ENCODE results near the gene CDKN1C. TPM values are rescaled to one million over a fixed set of nuclear protein-coding genes. Genes with fewer than 3 reads are reported as not detected.
A peak's percentile ranks its signal among the peaks of the same experiment; 100 is the strongest.

Gene CDKN1C
- total RNA-seq, 1 donor from 2014 or later, result 140 TPM

GRCh38 chr11:2902784-2903671 lies 17.5 kb upstream of the CDKN1C start:
- Mint-ChIP-seq H3K36me3 (peaks cover 4% of the 10 kb centered on the region), H3K27ac (peak overlapping the region; percentile 31), H3K4me1 (ENCODE audit: unreplicated experiment) (peaks cover 14% of the 10 kb centered on the region), H3K27me3 (peaks cover 3% of the 10 kb centered on the region), H3K4me3 (peak overlapping the region; percentile 77), H3K9me3 (no peaks in the 10 kb centered on the region)
- no peak for TF ChIP-seq CTCF (conservative IDR thresholded peaks at IDR 0.05)
- no peak for DNase-seq (ENCODE audit: extremely low spot score, unreplicated experiment)

- H3K27ac Mint-ChIP-seq, result peak overlapping the region; percentile 31
- TF ChIP-seq CTCF (conservative IDR thresholded peaks at IDR 0.05), result no peak
- H3K4me1 Mint-ChIP-seq (ENCODE audit: unreplicated experiment), result peaks cover 14% of the 10 kb centered on the region
- peak overlapping the region; percentile 82 for H3K4me3 Mint-ChIP-seq
- peaks cover 3% of the 10 kb centered on the region for H3K27me3 Mint-ChIP-seq
- peak; percentile 88 for DNase-seq (ENCODE audit: extremely low spot score, unreplicated experiment)
- H3K36me3 Mint-ChIP-seq, result peaks cover 4% of the 10 kb centered on the region
- H3K9me3 Mint-ChIP-seq, result no peaks in the 10 kb centered on the region
These were observed 16.5 kb upstream of the CDKN1C start for GRCh38 chr11:2901854-2902783.

- H3K36me3 Mint-ChIP-seq, result peaks cover 4% of the 10 kb centered on the region
- no peaks in the 10 kb centered on the region for H3K9me3 Mint-ChIP-seq
- TF ChIP-seq CTCF (conservative IDR thresholded peaks at IDR 0.05), result no peak
- H3K4me3 Mint-ChIP-seq, result peak overlapping the region; percentile 82
- peaks cover 3% of the 10 kb centered on the region for H3K27me3 Mint-ChIP-seq
- H3K4me1 Mint-ChIP-seq (ENCODE audit: unreplicated experiment), result peaks cover 14% of the 10 kb centered on the region
- peak overlapping the region; percentile 83 for H3K27ac Mint-ChIP-seq
- DNase-seq (ENCODE audit: extremely low spot score, unreplicated experiment), result no peak
These were observed 15.7 kb upstream of the CDKN1C start for GRCh38 chr11:2901196-2901796.

- Mint-ChIP-seq H3K4me3 (no peak overlapping the region), H3K27ac (peak overlapping the region; percentile 34), H3K4me1 (ENCODE audit: unreplicated experiment) (peaks cover 14% of the 10 kb centered on the region), H3K36me3 (no peaks in the 10 kb centered on the region), H3K9me3 (no peaks in the 10 kb centered on the region), H3K27me3 (peaks cover 3% of the 10 kb centered on the region)
- TF ChIP-seq CTCF (conservative IDR thresholded peaks at IDR 0.05), result no peak
- DNase-seq (ENCODE audit: extremely low spot score, unreplicated experiment), result no peak
These were observed 13.7 kb upstream of the CDKN1C start for GRCh38 chr11:2899080-2899783.

Data from type B pancreatic cell (in vitro differentiated cells).